ENCODE results near the gene RHD.

The RHD gene

GRCh38 chr1:25347556-25347955 is 75.2 kb downstream of the RHD start:
- Histone ChIP-seq H3K4me2 (ENCODE audit: low read length) (no peak overlapping the region), H3K9ac (ENCODE audit: low read length) (no peak overlapping the region), H2AFZ (ENCODE audit: low read length) (no peak overlapping the region), H3K27ac (ENCODE audit: low read depth, low read length, poor library complexity, severe bottlenecking) (no peak overlapping the region), H3K27me3 (ENCODE audit: insufficient read depth, low read length) (no peaks in the 10 kb centered on the region), H3K36me3 (ENCODE audit: insufficient read depth, low read length) (peaks cover 80% of the 10 kb centered on the region), H3K4me1 (ENCODE audit: insufficient read depth, low read length, severe bottlenecking) (no peaks in the 10 kb centered on the region), H4K20me1 (ENCODE audit: insufficient read depth, low read length) (no peaks in the 10 kb centered on the region), H3K4me3 (ENCODE audit: low read depth, low read length, poor library complexity, severe bottlenecking) (no peak overlapping the region), H3K79me2 (ENCODE audit: insufficient read depth, low read length) (peaks cover 19% of the 10 kb centered on the region), H3F3A (ENCODE audit: insufficient read depth, low read length) (no peaks in the 10 kb centered on the region; the same call in 1 of the 2 replicates), H3K9me2 (ENCODE audit: low read depth, low read length) (no peaks in the 10 kb centered on the region), H3K9me3 (ENCODE audit: low read length) (no peaks in the 10 kb centered on the region)
- no peak for TF ChIP-seq CTCF (IDR thresholded peaks at IDR 0.05; ENCODE audit: low read length)
- TF ChIP-seq EZH2 (IDR thresholded peaks at IDR 0.05; ENCODE audit: borderline replicate concordance, low read length), result no peak

DNA sequence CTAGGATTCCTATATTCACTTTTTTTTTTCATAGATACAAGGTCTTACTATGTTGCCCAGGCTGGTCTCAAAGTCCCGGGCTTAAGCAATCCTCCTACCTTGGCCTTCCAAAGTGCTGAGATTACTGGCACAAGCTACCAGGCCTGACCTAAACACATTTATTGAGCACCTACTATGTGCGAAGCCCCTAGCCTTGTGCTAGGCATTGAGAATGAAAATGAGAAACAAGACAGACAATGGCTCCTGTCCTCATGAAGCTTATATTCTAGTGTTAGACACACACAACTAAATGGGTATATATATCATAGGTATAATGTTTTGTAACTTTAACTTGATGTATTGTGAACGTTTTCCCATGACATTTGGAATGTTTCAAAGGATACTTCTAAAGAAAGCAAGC is 77.3 kb downstream of the RHD start:
- Histone ChIP-seq H3K27ac (ENCODE audit: low read depth, low read length, poor library complexity, severe bottlenecking) (no peak overlapping the region), H3K4me2 (ENCODE audit: low read length) (no peak overlapping the region), H3K79me2 (ENCODE audit: insufficient read depth, low read length) (peaks cover 4% of the 10 kb centered on the region; the same call in 1 of the 2 replicates), H3K36me3 (ENCODE audit: insufficient read depth, low read length) (peaks cover 76% of the 10 kb centered on the region), H3K4me1 (ENCODE audit: insufficient read depth, low read length, severe bottlenecking) (no peaks in the 10 kb centered on the region), H3K9me3 (ENCODE audit: low read length) (no peaks in the 10 kb centered on the region), H3K9ac (ENCODE audit: low read length) (no peak overlapping the region), H2AFZ (ENCODE audit: low read length) (no peak overlapping the region), H4K20me1 (ENCODE audit: insufficient read depth, low read length) (no peaks in the 10 kb centered on the region), H3F3A (ENCODE audit: insufficient read depth, low read length) (no peaks in the 10 kb centered on the region), H3K27me3 (ENCODE audit: insufficient read depth, low read length) (no peaks in the 10 kb centered on the region), H3K9me2 (ENCODE audit: low read depth, low read length) (no peaks in the 10 kb centered on the region), H3K4me3 (ENCODE audit: low read depth, low read length, poor library complexity, severe bottlenecking) (no peak overlapping the region)
- TF ChIP-seq EZH2 (IDR thresholded peaks at IDR 0.05; ENCODE audit: borderline replicate concordance, low read length) (no peak), CTCF (IDR thresholded peaks at IDR 0.05; ENCODE audit: low read length) (no peak)

DNA sequence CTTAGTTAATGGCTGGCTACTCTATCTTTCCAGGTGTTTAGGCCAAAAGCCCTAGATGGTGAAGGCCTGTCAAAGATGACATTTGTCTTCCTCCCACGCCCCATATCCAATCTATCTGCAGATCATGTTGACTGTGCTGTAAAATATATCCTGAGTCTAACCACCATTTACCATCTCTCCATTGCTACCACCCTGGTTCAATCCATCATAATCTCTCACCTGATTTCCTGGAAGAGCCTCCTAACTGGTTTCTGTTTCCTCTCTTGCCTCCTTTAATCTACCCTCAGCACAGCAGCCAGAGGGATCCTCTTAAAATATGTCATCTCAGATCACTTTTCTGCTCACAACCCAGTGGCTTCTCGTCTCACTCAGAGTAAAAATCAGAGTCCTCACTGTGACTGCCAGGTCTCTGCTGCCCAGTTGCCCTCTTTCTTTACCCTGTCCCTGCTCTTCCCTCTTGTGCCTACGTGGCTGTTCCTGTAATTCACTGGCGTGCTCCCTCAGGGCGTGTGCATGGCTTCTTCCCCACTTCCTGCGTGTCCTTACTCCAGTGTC is 83.6 kb downstream of the RHD start:
- Histone ChIP-seq H3K79me2 (ENCODE audit: insufficient read depth, low read length) (no peaks in the 10 kb centered on the region), H3K27me3 (ENCODE audit: insufficient read depth, low read length) (no peaks in the 10 kb centered on the region), H4K20me1 (ENCODE audit: insufficient read depth, low read length) (no peaks in the 10 kb centered on the region), H3K9ac (ENCODE audit: low read length) (no peak overlapping the region), H3K9me2 (ENCODE audit: low read depth, low read length) (no peaks in the 10 kb centered on the region), H3F3A (ENCODE audit: insufficient read depth, low read length) (no peaks in the 10 kb centered on the region), H3K4me3 (ENCODE audit: low read depth, low read length, poor library complexity, severe bottlenecking) (no peak overlapping the region), H3K9me3 (ENCODE audit: low read length) (no peaks in the 10 kb centered on the region), H3K36me3 (ENCODE audit: insufficient read depth, low read length) (peaks cover 83% of the 10 kb centered on the region), H3K4me2 (ENCODE audit: low read length) (no peak overlapping the region), H2AFZ (ENCODE audit: low read length) (no peak overlapping the region), H3K4me1 (ENCODE audit: insufficient read depth, low read length, severe bottlenecking) (no peaks in the 10 kb centered on the region), H3K27ac (ENCODE audit: low read depth, low read length, poor library complexity, severe bottlenecking) (no peak overlapping the region)
- TF ChIP-seq EZH2 (IDR thresholded peaks at IDR 0.05; ENCODE audit: borderline replicate concordance, low read length) (no peak), CTCF (IDR thresholded peaks at IDR 0.05; ENCODE audit: low read length) (no peak)
